ENCODE results near the gene C1QC.
"Not testable (repeated sequence)": the region's sequence is repeated elsewhere in the genome, so short reads cannot be mapped to it uniquely, and the experiment has no call there.

The C1QC gene

GRCh38 chr1:22651941-22652856, 8.8 kb downstream of the C1QC start:
- no peak for DNase-seq

- DNase-seq = no peak
These were observed 9.5 kb downstream of the C1QC start, which contains the start of gene C1QB for GRCh38 chr1:22652881-22653316. Gene C1QB, plus strand, starts transcription at chr1:22653236. Its CDS starts 6,227 bp downstream, at chr1:22659463.

- DNase-seq = no peak
These were observed 11.3 kb downstream of the C1QC start for GRCh38 chr1:22654692-22655091.

- no peak for DNase-seq
These were observed 15.1 kb downstream of the C1QC start for GRCh38 chr1:22658385-22659163.

GRCh38 chr1:22660716-22661241, 17.3 kb downstream of the C1QC start:
- DNase-seq = no peak

- no peak for DNase-seq
These were observed 18.4 kb downstream of the C1QC start for GRCh38 chr1:22661880-22662279.

GRCh38 chr1:22662318-22662717, 18.9 kb downstream of the C1QC start:
- no peak for DNase-seq

GRCh38 chr1:22662986-22663408, 19.6 kb downstream of the C1QC start:
- DNase-seq = no peak

GRCh38 chr1:22665752-22666151, 22.3 kb downstream of the C1QC start:
- DNase-seq = no peak

- no peak for DNase-seq
These were observed 23.0 kb downstream of the C1QC start for GRCh38 chr1:22666412-22666811.

- DNase-seq = not testable (repeated sequence)
These were observed 25.4 kb downstream of the C1QC start for GRCh38 chr1:22668840-22669239.

GRCh38 chr1:22670352-22670975, 27.0 kb downstream of the C1QC start:
- no peak for DNase-seq

GRCh38 chr1:22671999-22672398, 28.6 kb downstream of the C1QC start:
- no peak for DNase-seq

- DNase-seq = peak; percentile 62
These were observed 30.3 kb downstream of the C1QC start for GRCh38 chr1:22673486-22674409.

- DNase-seq = no peak
These were observed 30.9 kb downstream of the C1QC start for GRCh38 chr1:22674410-22674749.

- not testable (repeated sequence) for DNase-seq
These were observed 32.7 kb downstream of the C1QC start for GRCh38 chr1:22676151-22676550.

- no peak for DNase-seq
These were observed 33.6 kb downstream of the C1QC start for GRCh38 chr1:22676916-22677583.

- no peak for DNase-seq
These were observed 34.8 kb downstream of the C1QC start for GRCh38 chr1:22677931-22678896.

GRCh38 chr1:22680726-22681125, 37.3 kb downstream of the C1QC start:
- no peak for DNase-seq
